Activated CD8-positive, alpha-beta memory T cell treated with anti-CD3 and anti-CD28 coated beads, Interleukin-2, amount 50 U/mL, for 4 hours (primary cell): Measurements from ENCODE around the gene INTS2.
"Not testable (repeated sequence)": the region's sequence is repeated elsewhere in the genome, so short reads cannot be mapped to it uniquely, and the experiment has no call there.

Source experiments
- DNase-seq: peaks from one replicate; pipeline ENCODE4 v3.0.0-alpha.2; 2020

Gene INTS2

GRCh38 chr17:61848247-61848646 is 79.5 kb downstream of the INTS2 start:
- no peak for DNase-seq

DNA sequence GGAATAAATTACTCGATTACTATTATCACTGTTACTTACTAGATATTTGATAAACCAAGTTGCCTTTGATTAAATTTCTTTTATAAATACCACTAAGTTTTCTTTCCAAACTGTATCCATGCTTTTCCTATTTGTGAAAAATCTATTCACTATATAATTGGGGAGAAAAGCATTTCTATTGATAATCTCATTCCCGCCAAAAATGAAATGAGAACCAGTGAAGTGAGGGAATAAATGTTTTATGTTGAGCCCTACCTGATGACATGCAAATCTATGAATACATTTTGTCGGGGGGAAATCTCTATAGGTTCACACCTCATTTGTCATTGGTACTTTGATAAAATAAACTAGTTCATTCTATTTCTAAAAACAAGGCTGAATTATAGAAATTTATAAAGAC is 80.1 kb downstream of the INTS2 start:
- DNase-seq = no peak

DNA sequence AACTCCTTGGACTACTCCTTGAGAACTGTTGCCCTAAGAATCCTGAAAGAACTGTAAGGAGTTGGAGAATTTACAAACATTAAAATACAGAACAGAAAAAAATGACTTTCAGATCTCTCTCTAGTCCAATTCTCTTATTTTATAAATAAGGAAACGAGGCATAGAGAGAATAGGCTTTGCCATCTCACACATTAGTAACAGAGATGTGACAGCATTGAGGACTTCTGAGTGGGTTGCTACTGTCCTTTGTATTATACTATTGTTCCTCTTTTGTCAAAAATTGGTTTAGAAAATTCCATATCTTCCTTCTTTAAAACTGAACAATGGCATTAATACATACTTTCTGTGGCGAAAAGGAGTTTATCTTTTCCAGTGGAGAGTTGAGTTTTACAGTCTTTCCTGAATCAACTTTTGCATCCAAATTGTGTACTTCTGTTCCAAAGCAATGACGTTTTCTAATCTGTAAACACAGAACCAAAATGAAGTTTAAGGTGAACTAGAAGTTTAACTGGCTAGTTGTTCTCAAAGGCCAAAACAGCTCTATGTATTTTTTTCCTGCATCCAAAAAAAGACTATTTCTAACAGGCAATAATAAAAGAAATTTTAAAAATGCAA is 80.9 kb downstream of the INTS2 start:
- DNase-seq = no peak

DNA sequence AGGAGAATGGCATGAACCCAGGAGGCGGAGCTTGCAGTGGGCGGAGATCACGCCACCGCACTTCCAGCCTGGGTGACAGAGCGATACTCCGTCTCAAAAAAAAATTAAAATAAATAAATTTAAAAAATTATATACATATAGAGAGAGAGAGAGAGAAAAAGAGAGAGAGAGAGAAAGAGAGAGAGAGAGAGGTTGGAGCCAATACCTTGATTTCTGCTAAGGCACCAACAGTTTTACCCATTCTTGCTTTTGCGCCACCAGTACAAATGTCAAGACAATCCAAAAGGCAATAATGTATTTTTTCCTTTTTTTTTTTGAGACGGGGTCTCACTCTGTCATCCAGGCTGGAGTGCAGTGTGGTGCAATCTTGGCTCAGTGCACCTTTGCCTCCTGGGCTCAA is 81.7 kb downstream of the INTS2 start:
- no peak for DNase-seq

DNA sequence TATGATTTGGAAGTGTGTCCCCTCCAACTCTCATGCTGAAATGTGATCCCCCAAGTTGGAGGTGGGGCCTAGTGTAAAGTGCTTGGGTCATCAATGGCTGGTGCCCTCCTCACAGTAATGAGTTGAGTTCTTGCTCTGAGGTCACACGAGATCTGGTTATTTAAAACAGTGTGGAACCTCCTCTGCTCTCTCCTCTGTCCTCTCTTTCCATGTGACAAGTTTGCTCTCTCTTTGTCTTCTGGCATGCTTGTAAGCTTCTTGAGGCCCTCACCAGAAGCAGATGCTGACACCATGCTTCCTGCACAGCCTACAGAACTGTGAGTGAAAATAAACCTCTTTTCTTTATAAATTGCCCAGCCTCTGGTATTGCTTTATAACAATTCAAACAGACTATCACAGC is 84.3 kb downstream of the INTS2 start:
- DNase-seq = no peak

DNA sequence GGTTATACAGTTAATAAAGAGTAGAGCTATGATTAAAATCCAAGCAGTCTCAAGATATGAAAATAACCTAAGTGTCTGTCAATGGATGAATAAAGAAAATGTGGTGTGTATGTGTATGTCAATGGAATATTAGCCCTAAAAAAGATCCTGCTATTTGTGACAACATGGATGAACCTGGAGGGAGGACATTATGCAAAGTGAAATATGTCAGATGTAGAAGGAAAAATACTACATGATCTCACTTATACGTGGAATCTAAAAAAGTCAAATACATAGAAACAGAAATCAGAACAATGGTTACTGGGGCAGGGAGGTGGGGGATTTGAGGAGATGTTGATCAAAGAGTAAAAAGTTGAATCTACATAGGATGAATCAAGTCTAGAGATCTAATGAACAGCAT is 84.9 kb downstream of the INTS2 start:
- DNase-seq = no peak

- no peak for DNase-seq
These were observed 88.4 kb downstream of the INTS2 start for GRCh38 chr17:61839300-61839786.

DNA sequence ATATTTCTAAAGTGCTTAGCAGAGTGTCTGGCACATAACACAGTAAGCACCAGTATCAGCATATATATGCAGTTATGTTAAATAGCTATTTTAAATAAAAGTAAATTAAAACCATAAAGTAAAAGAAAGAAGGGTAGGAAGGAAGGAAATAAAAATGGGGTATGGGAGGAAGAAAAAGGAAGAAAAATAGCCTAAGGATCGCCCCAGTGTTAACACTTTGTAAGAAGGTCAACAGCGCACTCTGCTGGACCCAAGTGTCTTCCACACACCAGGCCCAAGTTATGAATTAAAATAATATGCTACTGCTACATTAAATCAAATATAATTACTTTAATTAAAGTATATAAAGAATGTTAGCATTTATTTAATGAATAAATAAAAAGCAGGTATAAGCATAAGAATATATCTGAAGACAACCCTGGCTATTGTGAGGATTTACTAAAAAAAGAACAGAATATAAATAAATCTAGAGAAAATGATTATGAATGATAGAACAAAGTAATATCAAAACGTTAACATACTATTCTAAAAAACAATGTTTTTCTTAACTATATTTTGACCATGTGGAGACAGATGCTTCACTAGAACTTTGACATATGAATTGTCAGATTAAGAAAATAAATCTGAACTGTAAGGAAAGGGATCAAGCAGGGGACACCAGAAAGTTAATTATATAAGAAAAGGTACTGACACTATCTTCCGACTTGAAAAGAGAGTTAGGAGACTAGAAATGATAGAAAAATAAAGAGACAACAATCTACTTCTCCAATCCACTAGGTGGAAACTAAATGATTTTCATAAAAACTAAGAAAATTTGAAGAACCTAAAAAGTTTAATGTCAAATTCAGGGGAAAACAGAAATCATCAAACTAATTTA is 90.4 kb downstream of the INTS2 start:
- DNase-seq = peak; percentile 34

DNA sequence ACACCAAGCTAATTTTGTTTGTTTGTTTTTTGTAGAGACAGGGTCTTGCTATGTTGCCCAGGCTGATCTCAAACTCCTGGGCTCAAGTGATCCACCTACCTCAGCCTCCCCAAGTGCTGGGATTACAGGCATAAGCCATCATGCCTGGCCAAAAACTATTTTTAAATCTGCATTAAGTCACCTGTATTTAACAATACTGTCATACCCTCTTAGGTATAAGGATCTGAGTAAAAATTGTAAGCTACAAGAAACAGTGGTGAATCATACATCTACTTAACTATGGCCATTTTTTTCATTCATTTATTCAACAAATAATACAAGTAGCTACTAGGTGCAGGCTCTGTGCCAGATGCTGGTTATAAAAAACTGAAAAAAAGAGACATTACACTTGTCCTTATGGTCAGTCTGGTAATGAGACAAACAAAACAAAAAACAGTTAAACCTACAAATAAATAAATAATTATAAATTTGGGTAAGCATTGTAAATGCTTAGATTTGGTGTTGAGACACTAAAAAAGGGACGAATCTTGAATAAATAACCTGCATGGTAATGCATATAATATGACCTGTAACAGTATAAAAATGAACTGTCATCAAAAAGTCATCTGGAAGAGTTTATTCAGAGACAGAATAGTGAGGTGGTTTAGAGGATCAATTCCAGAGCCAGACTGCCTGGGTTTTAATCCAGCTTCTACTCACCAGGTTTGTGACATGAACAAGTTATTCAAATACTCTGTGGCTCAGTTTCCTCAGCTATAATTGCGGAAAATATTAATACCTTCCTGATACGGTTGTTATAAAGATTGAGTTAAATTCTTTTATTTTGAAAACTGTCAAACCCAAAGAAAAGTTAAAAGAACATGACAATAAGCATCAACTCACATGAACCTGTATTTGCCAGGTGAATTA is 91.3 kb downstream of the INTS2 start:
- no peak for DNase-seq

GRCh38 chr17:61835606-61836005 is 92.2 kb downstream of the INTS2 start:
- DNase-seq = no peak

- DNase-seq = no peak
These were observed 93.2 kb downstream of the INTS2 start for GRCh38 chr17:61834610-61835009.

- DNase-seq = no peak
These were observed 94.1 kb downstream of the INTS2 start for GRCh38 chr17:61833536-61834193.

DNA sequence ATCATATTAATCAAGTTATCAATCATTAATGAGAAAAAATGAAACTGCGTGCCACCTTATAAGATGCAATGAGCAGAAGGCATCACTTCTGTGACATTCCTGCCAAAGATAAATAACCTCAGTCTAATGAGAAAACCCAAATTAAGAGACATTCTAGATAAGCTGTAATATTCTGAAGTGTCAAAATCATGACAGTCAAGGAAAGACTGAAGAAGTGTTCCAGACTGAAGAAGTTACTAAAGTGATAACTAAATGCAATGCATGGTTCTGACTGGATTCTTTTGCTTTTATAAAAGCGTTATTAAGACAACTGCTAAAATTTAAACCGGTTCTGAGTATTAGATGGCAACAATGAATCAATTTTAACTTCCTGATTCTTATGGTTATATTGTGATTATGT is 95.3 kb downstream of the INTS2 start:
- DNase-seq = no peak

DNA sequence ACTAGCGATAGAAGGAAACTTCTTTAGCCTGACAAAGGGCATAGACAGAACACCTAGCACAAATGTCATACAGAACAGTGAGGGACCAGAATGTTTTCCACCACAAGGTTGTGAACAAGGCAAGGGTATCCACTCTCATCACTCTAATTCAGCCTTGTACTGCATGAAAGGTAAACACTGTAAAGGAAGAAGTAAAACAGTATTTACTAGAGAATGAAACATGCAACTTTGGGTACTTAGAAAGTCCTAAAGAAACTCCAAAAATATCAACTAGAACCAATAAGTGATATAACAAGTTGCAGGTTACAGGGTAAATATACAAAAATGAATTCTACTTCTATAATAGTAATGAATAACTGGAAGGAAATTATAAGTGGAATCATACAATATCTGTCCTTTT is 96.7 kb downstream of the INTS2 start:
- no peak for DNase-seq

DNA sequence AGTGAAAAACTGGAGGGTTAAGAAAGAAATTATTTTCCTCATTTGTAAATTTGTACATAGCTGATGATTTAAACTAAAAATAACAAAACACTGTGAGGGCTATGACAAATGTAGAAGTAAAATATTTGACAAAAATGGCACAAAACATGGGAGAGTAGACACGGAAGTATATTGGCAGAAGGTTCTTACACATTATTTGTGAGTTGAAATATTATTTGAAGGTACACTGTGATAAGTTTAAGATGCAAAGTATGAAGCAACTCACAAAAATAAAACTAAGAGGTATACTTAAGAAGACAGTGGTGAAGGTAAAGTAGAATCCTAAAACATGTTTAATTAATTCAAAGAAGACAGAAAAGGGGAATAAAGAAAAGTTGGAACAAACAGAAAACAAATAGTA is 99.1 kb downstream of the INTS2 start:
- DNase-seq = no peak

DNA sequence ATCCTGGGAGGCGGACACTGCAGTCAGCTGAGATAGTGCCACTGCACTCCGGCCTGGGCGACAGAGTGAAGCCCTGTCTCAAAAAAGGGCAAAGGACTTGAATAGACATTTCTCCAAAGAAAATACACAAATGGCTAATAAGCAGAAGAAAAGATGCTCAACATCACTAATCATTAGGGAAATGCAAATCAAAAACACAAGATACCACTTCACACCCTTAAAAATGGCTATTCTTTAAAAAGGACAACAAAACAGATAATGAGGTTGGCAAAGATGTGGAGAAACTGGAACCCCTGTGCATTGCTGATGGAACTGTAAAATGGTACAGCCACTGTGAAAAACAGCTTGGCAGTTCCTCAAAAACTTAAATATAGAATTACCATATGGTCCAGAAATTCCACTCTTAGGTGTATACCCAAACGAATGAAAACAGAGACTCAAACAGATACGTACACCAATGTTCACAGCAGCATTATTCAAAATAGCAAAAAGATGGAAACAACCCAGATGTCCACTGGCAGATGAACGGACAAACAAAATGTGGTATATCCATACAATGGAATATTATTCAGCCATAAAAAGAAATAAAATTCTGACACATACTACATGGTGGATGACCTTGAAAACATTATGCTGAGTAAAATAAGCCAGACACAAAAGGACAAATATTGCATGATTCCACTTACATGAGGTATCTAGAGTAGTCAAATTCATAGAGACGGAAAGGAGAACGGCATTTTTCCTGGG is 100.0 kb downstream of the INTS2 start:
- DNase-seq = no peak

GRCh38 chr17:61826866-61827265 is 100.9 kb downstream of the INTS2 start:
- not testable (repeated sequence) for DNase-seq

GRCh38 chr17:61826198-61826597 is 101.6 kb downstream of the INTS2 start:
- not testable (repeated sequence) for DNase-seq

GRCh38 chr17:61825448-61826137 is 102.2 kb downstream of the INTS2 start:
- no peak for DNase-seq

DNA sequence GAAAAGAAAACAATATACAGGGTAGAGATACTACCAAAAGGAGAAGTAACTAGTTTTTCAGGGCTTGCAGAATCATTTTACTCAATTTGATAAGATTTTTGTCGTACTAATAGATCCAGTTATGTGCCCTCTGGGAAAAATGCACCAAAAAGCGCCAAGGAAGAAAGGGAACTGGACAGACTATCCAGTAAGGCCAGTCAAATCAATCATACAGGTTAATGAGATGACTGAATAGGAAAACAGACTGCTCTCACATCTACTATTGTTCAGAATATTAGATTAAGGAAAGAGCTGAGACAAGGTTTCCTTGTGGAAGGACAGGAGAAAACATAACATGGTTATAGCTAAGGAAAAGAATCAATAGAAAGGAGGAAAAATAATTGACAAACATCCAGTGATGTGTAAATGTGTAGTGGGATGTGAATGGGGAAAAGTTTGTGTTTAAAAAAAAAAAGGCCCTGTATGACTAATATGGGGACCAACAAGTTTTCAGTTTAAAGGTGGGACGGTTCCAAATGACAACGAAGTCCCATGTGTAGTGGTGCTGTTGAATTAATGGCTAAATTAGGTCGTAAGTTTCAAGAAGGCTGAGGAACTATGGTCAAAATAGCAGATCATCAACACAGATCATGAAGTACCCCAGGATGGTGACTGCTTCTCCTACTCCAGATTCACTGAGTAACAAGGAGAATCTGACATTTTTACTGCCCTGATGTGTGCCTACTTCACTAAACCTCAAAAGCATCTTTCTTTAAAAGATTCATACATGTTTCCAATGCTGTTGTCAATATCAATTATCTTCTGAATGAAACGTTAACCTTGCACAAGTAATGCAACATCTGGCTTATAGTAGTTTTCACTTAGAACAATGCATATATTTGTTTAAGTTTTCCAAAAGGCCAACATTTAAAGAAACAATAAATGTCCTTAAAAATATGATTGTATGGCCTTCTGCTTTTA is 105.2 kb downstream of the INTS2 start:
- DNase-seq = no peak
